GM12865 (cell line): Measurements from ENCODE around the gene CRK.

Experiments used
- DNase-seq: peaks from one replicate; pipeline ENCODE4 v3.0.0; 2010; ENCODE audit warnings: low read depth
- H3K4me3 ChIP-seq: 2 replicates; pipeline ENCODE4 v1.5.1; 2011; ENCODE audit warnings: mild to moderate bottlenecking, low read depth, low read length, control low read depth
- TF ChIP-seq, protein P1 (sequence below): IDR thresholded peaks from 2 replicates; pipeline ENCODE4 v1.5.1; 2011; ENCODE audit warnings: low read length, control low read depth, low read depth, inconsistent platforms; ENCODE audit not compliant: insufficient read depth; ENCODE audit errors: missing control alignments

CRK gene

DNA sequence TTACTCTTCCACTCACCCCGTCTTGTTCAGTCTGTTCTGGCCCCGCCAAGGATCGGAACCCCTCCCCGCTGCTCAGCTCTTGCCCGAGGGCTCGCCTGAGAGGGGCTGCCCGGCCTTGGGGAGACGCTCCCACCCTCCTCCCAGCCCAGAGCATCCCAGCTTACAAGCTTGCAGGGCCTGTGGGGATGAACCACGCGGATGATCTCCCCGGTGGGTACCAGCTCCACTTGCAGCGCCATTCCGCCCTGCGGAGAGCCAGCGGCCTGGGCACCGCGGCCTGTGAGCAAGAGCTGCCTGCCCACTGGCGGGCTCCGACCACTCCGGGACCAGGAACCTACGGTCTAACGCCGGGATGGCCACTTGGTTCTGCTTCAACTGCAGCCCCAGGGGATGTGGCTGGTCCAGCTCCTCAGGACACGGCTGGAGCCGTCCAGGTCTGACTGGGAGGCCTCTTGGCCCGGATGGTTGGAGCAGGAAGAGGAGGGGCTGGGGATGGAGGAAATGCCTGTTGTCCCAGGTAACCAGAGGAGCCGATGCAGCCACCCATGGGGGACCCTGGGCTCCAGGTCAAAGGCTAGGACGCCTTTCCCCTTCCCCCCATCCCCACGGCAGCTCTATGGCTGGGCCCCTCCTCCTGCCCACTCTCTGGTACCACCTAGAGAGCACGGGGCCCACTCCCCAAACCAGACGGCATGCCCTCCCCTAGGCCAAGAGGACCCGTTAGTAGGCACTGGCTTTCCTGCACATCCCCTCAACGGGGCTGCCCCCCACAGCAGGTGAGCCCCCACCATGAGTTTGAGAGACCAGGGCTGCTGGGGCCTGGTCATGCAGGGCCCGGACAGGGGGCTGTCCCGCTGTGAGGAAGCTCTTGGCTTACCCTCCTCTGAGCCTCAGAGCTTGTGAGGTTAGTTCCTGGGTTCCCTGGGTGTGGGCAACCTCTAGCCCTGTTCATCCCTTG is 36.5 kb upstream of the CRK start, which contains the start of gene MYO1C:
Gene MYO1C (minus strand): TSS at position 438 of the 958 bp plus-strand sequence. CDS start 199 bp downstream, at position 239.
- DNase-seq, result no peak
- H3K4me3 ChIP-seq, result peak within 1 kb of the TSS; percentile 55
- TF ChIP-seq, protein P1, sequence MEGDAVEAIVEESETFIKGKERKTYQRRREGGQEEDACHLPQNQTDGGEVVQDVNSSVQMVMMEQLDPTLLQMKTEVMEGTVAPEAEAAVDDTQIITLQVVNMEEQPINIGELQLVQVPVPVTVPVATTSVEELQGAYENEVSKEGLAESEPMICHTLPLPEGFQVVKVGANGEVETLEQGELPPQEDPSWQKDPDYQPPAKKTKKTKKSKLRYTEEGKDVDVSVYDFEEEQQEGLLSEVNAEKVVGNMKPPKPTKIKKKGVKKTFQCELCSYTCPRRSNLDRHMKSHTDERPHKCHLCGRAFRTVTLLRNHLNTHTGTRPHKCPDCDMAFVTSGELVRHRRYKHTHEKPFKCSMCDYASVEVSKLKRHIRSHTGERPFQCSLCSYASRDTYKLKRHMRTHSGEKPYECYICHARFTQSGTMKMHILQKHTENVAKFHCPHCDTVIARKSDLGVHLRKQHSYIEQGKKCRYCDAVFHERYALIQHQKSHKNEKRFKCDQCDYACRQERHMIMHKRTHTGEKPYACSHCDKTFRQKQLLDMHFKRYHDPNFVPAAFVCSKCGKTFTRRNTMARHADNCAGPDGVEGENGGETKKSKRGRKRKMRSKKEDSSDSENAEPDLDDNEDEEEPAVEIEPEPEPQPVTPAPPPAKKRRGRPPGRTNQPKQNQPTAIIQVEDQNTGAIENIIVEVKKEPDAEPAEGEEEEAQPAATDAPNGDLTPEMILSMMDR, result no peak

DNA sequence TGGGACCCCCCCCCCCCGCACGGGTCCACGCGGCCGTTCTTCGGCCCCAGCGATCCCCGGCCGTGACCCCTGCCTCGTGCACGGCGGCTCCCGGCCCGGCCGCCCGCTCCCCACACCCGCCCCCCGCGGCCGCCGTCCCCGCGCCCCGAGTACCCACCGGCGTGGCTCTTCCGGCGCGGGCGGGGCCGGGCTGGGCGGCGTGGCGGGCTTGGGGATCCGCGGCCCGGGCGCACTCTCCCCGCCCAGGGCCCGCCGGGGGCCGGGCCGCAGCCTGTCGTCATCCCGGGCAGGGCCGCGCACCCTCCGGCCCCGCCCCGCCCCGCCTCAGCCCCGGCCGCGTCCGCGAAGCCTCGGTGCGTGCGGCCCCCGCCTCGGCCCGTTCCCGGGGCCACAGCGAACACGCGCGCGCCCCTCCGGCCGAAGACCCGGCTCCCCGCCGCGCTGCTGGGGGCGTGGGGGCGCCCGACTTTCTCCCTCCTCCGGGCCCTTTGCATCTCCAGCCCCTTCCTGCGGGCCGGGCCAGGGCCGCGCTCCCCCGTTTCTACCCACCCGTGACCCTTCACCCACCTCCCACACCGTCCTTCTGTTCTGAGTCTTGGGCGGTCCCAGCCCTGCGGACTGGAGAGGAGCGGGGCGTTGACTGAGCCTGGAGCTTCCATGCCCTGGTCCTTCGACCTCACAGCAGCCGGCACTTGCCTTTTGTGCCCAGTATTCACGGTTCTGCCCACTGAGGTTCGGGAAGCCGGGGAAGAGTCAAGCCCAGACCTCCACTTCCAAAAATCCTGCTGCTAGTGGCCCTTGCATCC is 35.6 kb upstream of the CRK start:
- TF ChIP-seq, protein P1, result no peak
- H3K4me3 ChIP-seq, result peak overlapping the region; percentile 93
- peak; percentile 68 for DNase-seq

DNA sequence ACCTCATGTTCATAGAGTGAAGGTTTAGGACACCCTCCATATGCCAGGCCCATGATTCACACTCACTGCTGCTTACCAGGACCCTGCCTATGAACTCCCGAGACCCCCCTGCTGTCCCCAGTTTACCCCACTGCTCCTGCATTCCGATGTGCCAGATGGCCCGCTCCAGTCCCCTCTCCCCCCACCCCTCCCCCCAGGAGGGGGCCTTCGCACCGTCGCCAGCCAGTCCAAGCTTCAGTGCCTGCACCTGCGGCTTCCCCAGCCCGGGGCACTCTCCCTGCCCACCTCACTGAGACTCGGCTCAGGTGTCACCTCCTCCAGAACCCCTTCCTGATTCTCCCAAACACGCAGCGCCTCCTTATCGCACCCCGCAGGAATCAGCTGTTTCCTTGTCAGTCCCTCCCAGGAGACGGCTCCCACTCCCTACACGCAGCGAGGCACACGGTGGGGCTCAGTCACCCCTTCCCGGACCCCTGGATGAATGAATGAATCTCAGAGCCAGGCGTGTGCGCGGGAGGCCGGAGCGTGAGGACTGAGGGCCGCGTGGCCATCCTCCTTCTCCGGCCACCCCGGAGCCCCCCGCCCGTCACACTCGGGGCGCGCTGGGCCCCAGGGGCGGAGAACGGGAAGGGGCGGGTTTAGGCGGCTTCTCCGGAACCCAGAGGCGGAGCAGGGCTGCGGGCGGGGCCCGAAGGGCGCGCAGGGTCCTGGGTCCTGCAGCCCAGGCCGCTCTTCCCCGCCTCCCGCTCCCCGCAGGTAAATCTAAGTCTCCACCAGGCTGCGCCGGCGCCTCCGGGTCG is 34.8 kb upstream of the CRK start:
- peak overlapping the region; percentile 93 for H3K4me3 ChIP-seq
- TF ChIP-seq, protein P1, result no peak
- DNase-seq, result peak; percentile 72

DNA sequence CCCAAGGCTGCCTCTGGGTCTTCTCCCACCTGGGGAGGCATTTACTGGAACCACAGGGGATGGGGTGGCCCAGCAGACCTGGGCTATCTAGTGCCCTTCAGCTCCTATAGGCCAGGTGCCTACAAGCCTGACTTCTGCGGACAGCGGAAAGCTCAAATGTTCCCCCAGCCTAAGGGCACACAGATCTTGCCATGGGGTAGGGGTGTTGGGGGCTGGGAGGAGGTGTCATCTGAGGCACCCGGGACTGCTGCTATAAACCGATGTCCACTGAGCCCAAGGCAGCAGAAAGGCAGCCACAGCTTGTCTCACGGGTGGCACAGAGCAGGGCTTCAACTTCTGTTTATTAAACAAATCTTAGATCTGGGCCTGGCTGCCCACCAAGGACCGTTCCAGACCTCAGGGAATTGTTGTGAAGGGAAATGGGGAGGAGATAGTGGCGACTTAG is 32.8 kb upstream of the CRK start:
- TF ChIP-seq, protein P1, result no peak
- H3K4me3 ChIP-seq, result no peak overlapping the region

DNA sequence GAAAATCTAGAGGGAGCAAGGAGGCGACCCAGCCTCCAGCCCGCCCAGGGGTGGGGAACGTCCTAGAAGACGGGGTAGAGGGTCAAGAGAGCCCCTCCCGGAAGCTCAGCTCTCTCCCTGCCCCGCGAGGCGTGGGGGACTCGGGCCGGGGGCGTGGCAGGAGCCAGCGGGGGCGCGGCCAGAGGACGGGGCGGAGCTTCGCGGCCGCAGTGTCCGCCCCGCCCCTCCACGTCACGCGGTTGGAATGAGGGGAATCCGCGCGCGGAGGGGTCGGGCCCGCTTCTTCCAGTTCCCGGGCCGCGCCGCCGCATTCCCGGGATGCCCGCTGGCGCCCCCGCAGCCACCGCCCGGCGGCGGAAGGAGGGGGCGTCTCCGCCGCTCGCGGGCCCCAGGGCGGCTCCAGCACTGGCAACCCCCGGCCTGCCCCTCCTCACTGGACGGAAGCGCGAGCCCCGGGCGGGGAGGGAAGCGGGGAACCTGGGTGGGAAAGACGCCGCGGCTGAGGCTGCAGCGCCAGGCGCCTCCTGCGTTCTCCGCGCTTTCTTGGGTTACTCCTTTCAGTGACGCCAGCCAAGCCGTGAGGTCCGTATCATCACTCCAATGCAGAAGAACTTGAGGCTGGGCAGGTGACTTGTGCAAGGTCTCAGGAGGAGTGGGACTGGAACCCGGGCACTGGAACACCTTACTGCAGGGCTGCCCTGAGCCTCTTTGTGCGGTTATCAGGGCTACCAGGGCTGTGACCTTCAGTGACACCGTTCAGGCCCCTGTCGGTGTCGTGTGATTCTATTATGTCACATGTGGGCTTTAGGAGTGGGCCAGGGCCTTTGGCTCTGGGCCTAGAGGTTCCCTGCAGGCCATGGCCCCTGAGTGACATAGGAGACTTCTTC is 32.1 kb upstream of the CRK start:
- peak; percentile 80 for DNase-seq
- H3K4me3 ChIP-seq, result peak overlapping the region; percentile 72
- TF ChIP-seq, protein P1, result no peak

More for the DNA sequence above, 32.8 kb upstream of the CRK start:
- no peak for DNase-seq
